ENCODE results near the gene RBFOX2.

The RBFOX2 gene

GRCh38 chr22:35940166-35940565, 88.5 kb downstream of the RBFOX2 start:
- Mint-ChIP-seq H3K9me3 (no peaks in the 10 kb centered on the region), H3K36me3 (no peaks in the 10 kb centered on the region), H3K4me1 (no peaks in the 10 kb centered on the region), H3K27ac (no peak overlapping the region), H3K27me3 (peaks cover 5% of the 10 kb centered on the region), H3K4me3 (no peak overlapping the region)
- no peak for ATAC-seq (ENCODE audit: low read depth)
- no peak for DNase-seq (ENCODE audit: low spot score in 2 of 2)

GRCh38 chr22:35938226-35938625, 90.4 kb downstream of the RBFOX2 start:
- peaks cover 3% of the 10 kb centered on the region for H3K27me3 Mint-ChIP-seq
- H3K9me3 Mint-ChIP-seq = no peaks in the 10 kb centered on the region
- H3K4me3 Mint-ChIP-seq = no peak overlapping the region
- H3K4me1 Mint-ChIP-seq = no peaks in the 10 kb centered on the region
- no peak for ATAC-seq (ENCODE audit: low read depth)
- H3K27ac Mint-ChIP-seq = no peak overlapping the region
- no peak for DNase-seq (ENCODE audit: low spot score in 2 of 2)
- no peaks in the 10 kb centered on the region for H3K36me3 Mint-ChIP-seq

GRCh38 chr22:35930933-35931332, 97.7 kb downstream of the RBFOX2 start:
- ATAC-seq (ENCODE audit: low read depth) = no peak
- no peak overlapping the region for H3K4me3 Mint-ChIP-seq
- no peak overlapping the region for H3K27ac Mint-ChIP-seq
- peaks cover 7% of the 10 kb centered on the region for H3K27me3 Mint-ChIP-seq
- DNase-seq (ENCODE audit: low spot score in 2 of 2) = no peak
- no peaks in the 10 kb centered on the region for H3K4me1 Mint-ChIP-seq
- no peaks in the 10 kb centered on the region for H3K9me3 Mint-ChIP-seq
- H3K36me3 Mint-ChIP-seq = no peaks in the 10 kb centered on the region

GRCh38 chr22:35928285-35928798, 100.3 kb downstream of the RBFOX2 start:
- Mint-ChIP-seq H3K4me1 (no peaks in the 10 kb centered on the region), H3K27me3 (peaks cover 10% of the 10 kb centered on the region), H3K27ac (no peak overlapping the region), H3K36me3 (no peaks in the 10 kb centered on the region), H3K4me3 (no peak overlapping the region), H3K9me3 (no peaks in the 10 kb centered on the region)
- no peak for DNase-seq (ENCODE audit: low spot score in 2 of 2)
- ATAC-seq (ENCODE audit: low read depth) = no peak

- no peak overlapping the region for H3K4me3 Mint-ChIP-seq
- no peak overlapping the region for H3K27ac Mint-ChIP-seq
Observed at GRCh38 chr22:35923026-35923425, 105.6 kb downstream of the RBFOX2 start.

GRCh38 chr22:35921777-35922176, 106.8 kb downstream of the RBFOX2 start:
- H3K27me3 Mint-ChIP-seq = peaks cover 5% of the 10 kb centered on the region
- no peak overlapping the region for H3K4me3 Mint-ChIP-seq
- no peaks in the 10 kb centered on the region for H3K36me3 Mint-ChIP-seq
- no peak overlapping the region for H3K27ac Mint-ChIP-seq
- no peak for ATAC-seq (ENCODE audit: low read depth)
- no peaks in the 10 kb centered on the region for H3K9me3 Mint-ChIP-seq
- no peak for DNase-seq (ENCODE audit: low spot score in 2 of 2)
- H3K4me1 Mint-ChIP-seq = no peaks in the 10 kb centered on the region

More at GRCh38 chr22:35923026-35923425, 105.6 kb downstream of the RBFOX2 start:
- no peaks in the 10 kb centered on the region for H3K36me3 Mint-ChIP-seq
- no peaks in the 10 kb centered on the region for H3K4me1 Mint-ChIP-seq
- ATAC-seq (ENCODE audit: low read depth) (no peak), DNase-seq (ENCODE audit: low spot score in 2 of 2) (no peak)
- H3K27me3 Mint-ChIP-seq = peaks cover 7% of the 10 kb centered on the region
- no peaks in the 10 kb centered on the region for H3K9me3 Mint-ChIP-seq

- Mint-ChIP-seq H3K4me3 (no peak overlapping the region), H3K27ac (no peak overlapping the region), H3K9me3 (no peaks in the 10 kb centered on the region), H3K27me3 (peaks cover 6% of the 10 kb centered on the region), H3K36me3 (no peaks in the 10 kb centered on the region), H3K4me1 (no peaks in the 10 kb centered on the region)
- DNase-seq (ENCODE audit: low spot score in 2 of 2) (no peak), ATAC-seq (ENCODE audit: low read depth) (no peak)
Observed at GRCh38 chr22:35921044-35921443, 107.6 kb downstream of the RBFOX2 start.

- no peak overlapping the region for H3K27ac Mint-ChIP-seq
- H3K27me3 Mint-ChIP-seq = peaks cover 3% of the 10 kb centered on the region
- H3K4me3 Mint-ChIP-seq = no peak overlapping the region
- ATAC-seq (ENCODE audit: low read depth) (no peak), DNase-seq (ENCODE audit: low spot score in 2 of 2) (no peak)
- no peaks in the 10 kb centered on the region for H3K36me3 Mint-ChIP-seq
- H3K9me3 Mint-ChIP-seq = no peaks in the 10 kb centered on the region
- H3K4me1 Mint-ChIP-seq = peaks cover 9% of the 10 kb centered on the region
Observed at GRCh38 chr22:35919002-35919542, 109.6 kb downstream of the RBFOX2 start.

- no peak for ATAC-seq (ENCODE audit: low read depth)
- Mint-ChIP-seq H3K27ac (no peak overlapping the region), H3K4me3 (no peak overlapping the region), H3K36me3 (no peaks in the 10 kb centered on the region), H3K27me3 (peaks cover 7% of the 10 kb centered on the region), H3K9me3 (no peaks in the 10 kb centered on the region), H3K4me1 (peaks cover 9% of the 10 kb centered on the region)
- no peak for DNase-seq (ENCODE audit: low spot score in 2 of 2)
Observed at GRCh38 chr22:35918456-35918855, 110.2 kb downstream of the RBFOX2 start.

- peaks cover 5% of the 10 kb centered on the region for H3K27me3 Mint-ChIP-seq
- no peak overlapping the region for H3K4me3 Mint-ChIP-seq
- H3K4me1 Mint-ChIP-seq = peaks cover 9% of the 10 kb centered on the region
- ATAC-seq (ENCODE audit: low read depth) (no peak), DNase-seq (ENCODE audit: low spot score in 2 of 2) (no peak)
- no peaks in the 10 kb centered on the region for H3K36me3 Mint-ChIP-seq
- no peaks in the 10 kb centered on the region for H3K9me3 Mint-ChIP-seq
- H3K27ac Mint-ChIP-seq = no peak overlapping the region
Observed at GRCh38 chr22:35917651-35918050, 111.0 kb downstream of the RBFOX2 start.

- DNase-seq (ENCODE audit: low spot score in 2 of 2) = no peak
- H3K27me3 Mint-ChIP-seq = peaks cover 5% of the 10 kb centered on the region
Observed at GRCh38 chr22:35915477-35916013, 113.1 kb downstream of the RBFOX2 start.

GRCh38 chr22:35914665-35915476, 113.8 kb downstream of the RBFOX2 start:
- H3K27ac Mint-ChIP-seq = no peak overlapping the region
- DNase-seq (ENCODE audit: low spot score in 2 of 2) (no peak), ATAC-seq (ENCODE audit: low read depth) (no peak)
- no peaks in the 10 kb centered on the region for H3K36me3 Mint-ChIP-seq
- H3K27me3 Mint-ChIP-seq = peaks cover 5% of the 10 kb centered on the region
- peaks cover 9% of the 10 kb centered on the region for H3K4me1 Mint-ChIP-seq
- H3K9me3 Mint-ChIP-seq = no peaks in the 10 kb centered on the region
- no peak overlapping the region for H3K4me3 Mint-ChIP-seq

More at GRCh38 chr22:35915477-35916013, 113.1 kb downstream of the RBFOX2 start:
- Mint-ChIP-seq H3K9me3 (no peaks in the 10 kb centered on the region), H3K4me1 (peaks cover 9% of the 10 kb centered on the region), H3K4me3 (no peak overlapping the region), H3K27ac (no peak overlapping the region), H3K36me3 (no peaks in the 10 kb centered on the region)
- ATAC-seq (ENCODE audit: low read depth) = no peak

- Mint-ChIP-seq H3K9me3 (no peaks in the 10 kb centered on the region), H3K27me3 (peaks cover 5% of the 10 kb centered on the region), H3K27ac (no peak overlapping the region), H3K4me3 (no peak overlapping the region), H3K4me1 (peaks cover 9% of the 10 kb centered on the region), H3K36me3 (no peaks in the 10 kb centered on the region)
- no peak for ATAC-seq (ENCODE audit: low read depth)
- no peak for DNase-seq (ENCODE audit: low spot score in 2 of 2)
Observed at GRCh38 chr22:35914357-35914664, 114.3 kb downstream of the RBFOX2 start.

- ATAC-seq (ENCODE audit: low read depth) (no peak), DNase-seq (ENCODE audit: low spot score in 2 of 2) (no peak)
- H3K36me3 Mint-ChIP-seq = no peaks in the 10 kb centered on the region
- H3K9me3 Mint-ChIP-seq = no peaks in the 10 kb centered on the region
- peaks cover 5% of the 10 kb centered on the region for H3K27me3 Mint-ChIP-seq
- H3K4me3 Mint-ChIP-seq = no peak overlapping the region
- no peak overlapping the region for H3K27ac Mint-ChIP-seq
- peaks cover 9% of the 10 kb centered on the region for H3K4me1 Mint-ChIP-seq
Observed at GRCh38 chr22:35913925-35914324, 114.7 kb downstream of the RBFOX2 start.

All from memory B cell (primary cell).